ENCODE data around the gene PTPRK.
"Not testable (repeated sequence)": the region's sequence is repeated elsewhere in the genome, so short reads cannot be mapped to it uniquely, and the experiment has no call there.

The PTPRK gene

DNA sequence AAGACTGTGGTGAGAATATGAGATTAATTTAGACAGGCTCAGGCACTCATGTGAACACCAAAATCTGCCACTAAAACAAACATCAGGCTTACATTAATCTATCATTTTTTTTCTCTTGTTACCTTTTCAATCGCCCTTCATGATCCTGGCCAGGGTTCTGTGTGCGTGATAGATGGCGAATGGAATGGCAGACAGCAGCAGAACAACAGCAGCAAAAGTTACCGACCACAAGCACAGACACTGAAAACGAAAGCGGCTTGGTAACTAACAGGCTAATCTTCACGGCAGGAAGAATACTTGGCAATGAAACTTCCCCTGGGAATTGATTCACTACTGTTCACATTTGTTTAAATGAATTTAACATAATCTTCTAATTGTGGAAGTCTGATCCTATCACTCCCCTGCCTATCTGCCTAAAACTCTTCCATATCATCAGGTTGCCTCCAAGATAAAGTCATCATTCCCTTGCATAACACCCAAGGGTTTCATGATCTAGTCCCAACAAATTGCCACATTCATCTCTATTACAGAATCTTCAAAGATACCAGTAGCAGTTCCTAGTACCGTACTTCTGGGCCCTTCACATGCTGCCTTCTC is 28.7 kb downstream of the PTPRK start:
- Histone ChIP-seq H3K9me3 (ENCODE audit: control insufficient read depth, low read length) (no peaks in the 10 kb centered on the region), H3K9ac (no peak overlapping the region), H3K4me2 (ENCODE audit: low read length) (no peak overlapping the region), H3K79me2 (no peaks in the 10 kb centered on the region), H3K4me3 (ENCODE audit: low read depth, low read length) (no peak overlapping the region), H2AFZ (no peak overlapping the region), H3K36me3 (ENCODE audit: control insufficient read depth, insufficient read depth, low read length) (no peaks in the 10 kb centered on the region), H3K4me1 (no peaks in the 10 kb centered on the region), H3K27me3 (ENCODE audit: control insufficient read depth, insufficient read depth, low read length) (no peaks in the 10 kb centered on the region), H3K27ac (no peak overlapping the region)
- TF ChIP-seq, protein P1, sequence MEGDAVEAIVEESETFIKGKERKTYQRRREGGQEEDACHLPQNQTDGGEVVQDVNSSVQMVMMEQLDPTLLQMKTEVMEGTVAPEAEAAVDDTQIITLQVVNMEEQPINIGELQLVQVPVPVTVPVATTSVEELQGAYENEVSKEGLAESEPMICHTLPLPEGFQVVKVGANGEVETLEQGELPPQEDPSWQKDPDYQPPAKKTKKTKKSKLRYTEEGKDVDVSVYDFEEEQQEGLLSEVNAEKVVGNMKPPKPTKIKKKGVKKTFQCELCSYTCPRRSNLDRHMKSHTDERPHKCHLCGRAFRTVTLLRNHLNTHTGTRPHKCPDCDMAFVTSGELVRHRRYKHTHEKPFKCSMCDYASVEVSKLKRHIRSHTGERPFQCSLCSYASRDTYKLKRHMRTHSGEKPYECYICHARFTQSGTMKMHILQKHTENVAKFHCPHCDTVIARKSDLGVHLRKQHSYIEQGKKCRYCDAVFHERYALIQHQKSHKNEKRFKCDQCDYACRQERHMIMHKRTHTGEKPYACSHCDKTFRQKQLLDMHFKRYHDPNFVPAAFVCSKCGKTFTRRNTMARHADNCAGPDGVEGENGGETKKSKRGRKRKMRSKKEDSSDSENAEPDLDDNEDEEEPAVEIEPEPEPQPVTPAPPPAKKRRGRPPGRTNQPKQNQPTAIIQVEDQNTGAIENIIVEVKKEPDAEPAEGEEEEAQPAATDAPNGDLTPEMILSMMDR (IDR thresholded peaks at IDR 0.05), result no peak

DNA sequence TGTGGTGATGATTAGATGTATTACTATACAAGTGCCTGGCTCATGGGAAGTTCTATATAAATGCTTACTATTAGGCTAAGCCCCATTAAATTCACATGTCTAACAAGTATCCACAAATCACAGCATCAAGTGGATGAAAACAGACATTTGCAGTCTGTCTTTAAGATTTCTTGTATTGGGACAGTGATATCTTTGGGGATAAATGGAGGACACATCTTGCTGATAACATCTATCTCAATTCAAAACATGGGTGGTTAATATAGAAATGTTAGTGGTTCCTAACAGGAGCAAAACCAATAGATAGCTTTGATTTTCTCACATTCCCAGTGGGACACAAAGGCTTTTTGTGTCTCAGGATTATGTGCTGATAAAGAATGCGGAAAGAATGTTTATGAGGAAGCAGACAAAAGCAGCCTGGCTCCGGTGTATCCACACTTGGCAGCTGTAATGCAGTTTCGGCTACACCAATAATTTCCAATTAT is 29.3 kb downstream of the PTPRK start:
- Histone ChIP-seq H3K27ac (no peak overlapping the region), H3K9ac (no peak overlapping the region), H3K79me2 (no peaks in the 10 kb centered on the region), H3K4me2 (ENCODE audit: low read length) (no peak overlapping the region), H3K4me3 (ENCODE audit: low read depth, low read length) (no peak overlapping the region), H3K27me3 (ENCODE audit: control insufficient read depth, insufficient read depth, low read length) (no peaks in the 10 kb centered on the region), H3K4me1 (no peaks in the 10 kb centered on the region), H2AFZ (no peak overlapping the region), H3K9me3 (ENCODE audit: control insufficient read depth, low read length) (no peaks in the 10 kb centered on the region), H3K36me3 (ENCODE audit: control insufficient read depth, insufficient read depth, low read length) (no peaks in the 10 kb centered on the region)
- TF ChIP-seq, protein P1 (IDR thresholded peaks at IDR 0.05), result no peak

DNA sequence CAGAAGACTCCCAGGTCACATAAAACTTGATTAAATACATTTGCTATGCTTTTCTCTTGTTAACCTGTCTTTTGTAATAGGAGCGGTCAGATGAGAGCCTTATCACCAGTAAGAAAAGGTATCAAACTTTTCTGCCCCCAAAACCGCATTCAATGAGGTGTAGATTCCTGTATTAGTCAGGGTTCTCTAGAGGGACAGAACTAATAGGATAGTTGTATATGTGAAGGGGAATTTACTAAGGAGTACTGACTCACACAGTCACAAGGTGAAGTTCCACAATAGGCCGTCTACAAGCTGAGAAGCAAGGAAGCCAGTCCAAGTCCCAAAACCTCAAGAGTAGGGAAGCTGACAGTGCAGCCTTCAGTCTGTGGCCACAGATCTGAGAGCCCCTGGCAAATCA is 32.7 kb downstream of the PTPRK start:
- Histone ChIP-seq H3K4me3 (ENCODE audit: low read depth, low read length) (no peak overlapping the region), H3K27me3 (ENCODE audit: control insufficient read depth, insufficient read depth, low read length) (no peaks in the 10 kb centered on the region), H3K9me3 (ENCODE audit: control insufficient read depth, low read length) (no peaks in the 10 kb centered on the region), H3K27ac (no peak overlapping the region), H3K36me3 (ENCODE audit: control insufficient read depth, insufficient read depth, low read length) (no peaks in the 10 kb centered on the region), H2AFZ (no peak overlapping the region), H3K79me2 (no peaks in the 10 kb centered on the region), H3K4me1 (no peaks in the 10 kb centered on the region), H3K9ac (no peak overlapping the region), H3K4me2 (ENCODE audit: low read length) (no peak overlapping the region)
- TF ChIP-seq, protein P1 (IDR thresholded peaks at IDR 0.05), result no peak

DNA sequence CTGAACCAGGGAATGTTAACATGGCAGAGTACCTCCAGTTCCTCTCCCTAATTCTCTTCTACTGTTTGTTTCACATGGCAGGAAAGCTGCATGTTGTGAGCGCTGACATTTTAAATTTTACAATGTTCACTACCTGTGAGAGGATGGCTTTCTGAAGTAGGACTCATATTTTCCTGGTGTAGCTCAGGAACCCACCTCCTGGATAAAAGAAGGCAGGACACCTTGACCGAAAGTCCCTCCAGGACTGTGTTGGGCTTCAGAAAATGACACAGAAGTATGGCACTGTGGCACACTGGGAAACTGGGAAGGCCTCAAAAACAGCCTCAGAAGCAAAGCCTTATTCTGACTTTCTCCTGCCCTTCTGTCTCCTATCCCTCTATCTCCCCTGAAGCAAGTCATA is 33.3 kb downstream of the PTPRK start:
- TF ChIP-seq, protein P1 (IDR thresholded peaks at IDR 0.05), result no peak
- Histone ChIP-seq H3K9me3 (ENCODE audit: control insufficient read depth, low read length) (no peaks in the 10 kb centered on the region), H3K79me2 (no peaks in the 10 kb centered on the region), H3K4me2 (ENCODE audit: low read length) (no peak overlapping the region), H3K4me3 (ENCODE audit: low read depth, low read length) (no peak overlapping the region), H3K27me3 (ENCODE audit: control insufficient read depth, insufficient read depth, low read length) (no peaks in the 10 kb centered on the region), H2AFZ (no peak overlapping the region), H3K4me1 (no peaks in the 10 kb centered on the region), H3K9ac (no peak overlapping the region), H3K27ac (no peak overlapping the region), H3K36me3 (ENCODE audit: control insufficient read depth, insufficient read depth, low read length) (no peaks in the 10 kb centered on the region)

DNA sequence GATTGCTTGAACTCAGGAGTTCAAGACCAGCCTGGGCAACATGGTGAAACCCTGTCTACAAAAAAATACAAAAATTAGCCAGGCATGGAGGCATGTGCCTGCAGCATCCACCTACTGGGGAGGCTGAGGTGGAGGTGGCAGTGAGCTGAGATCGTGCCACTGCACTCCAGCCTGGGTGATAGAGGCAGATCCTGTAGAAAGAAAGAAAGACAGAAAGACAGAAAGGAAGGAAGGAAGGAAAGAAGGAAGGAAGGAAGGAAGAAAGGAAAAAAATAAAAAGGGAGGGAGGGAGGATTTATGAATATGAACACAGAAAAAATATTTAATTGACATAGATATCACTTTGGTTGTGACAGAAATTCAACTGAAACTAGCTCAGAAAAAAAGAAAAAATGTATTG is 33.8 kb downstream of the PTPRK start:
- H3K9me3 ChIP-seq (ENCODE audit: control insufficient read depth, low read length); H3K4me3 ChIP-seq (ENCODE audit: low read depth, low read length); H3K36me3 ChIP-seq (ENCODE audit: control insufficient read depth, insufficient read depth, low read length); H3K27me3 ChIP-seq (ENCODE audit: control insufficient read depth, insufficient read depth, low read length); H3K27ac ChIP-seq; H3K79me2 ChIP-seq; H2AFZ ChIP-seq; H3K4me2 ChIP-seq (ENCODE audit: low read length); H3K4me1 ChIP-seq; H3K9ac ChIP-seq: not testable (repeated sequence)

Data from parathyroid adenoma (tissue), 2 donors.